B cell (primary cell): ENCODE measurements around the gene BBS7. TPM values are rescaled to one million over a fixed set of nuclear protein-coding genes. Genes with fewer than 3 reads are reported as not detected.

Experiments used
- ATAC-seq: fragments of 200-7000 bp; cut with Tn5 transposase; one replicate; pipeline ENCODE4 v1.10.0; 2021; ENCODE audit warnings: low read depth, mild to moderate bottlenecking, moderate number of reproducible peaks, moderate library complexity
- CTCF ChIA-PET: fragments of 350-600 bp; sonication (Branson Sonifier 250); formaldehyde crosslinking; loops from one replicate; lab custom pipeline; 2021; ENCODE audit warnings: antibody characterized with exemption, inconsistent platforms; lab: Charles Lee
- POLR2A ChIA-PET: fragments of 350-600 bp; sonication (Branson Sonifier 250); formaldehyde crosslinking; loops from one replicate; lab custom pipeline; 2021; ENCODE audit warnings: antibody characterized with exemption; lab: Charles Lee
- DNase-seq: peaks from one replicate; pipeline ENCODE4 v3.0.0; 2013
- H2AFZ ChIP-seq: 2 replicates; pipeline ENCODE4 v1.6.1; 2012; ENCODE audit warnings: mild to moderate bottlenecking, low read depth, low read length; ENCODE audit not compliant: insufficient read depth, poor library complexity, severe bottlenecking
- H3K27ac ChIP-seq, 2 donors: 1 replicate in 1 of 2; 2 replicates in 1 of 2; pipeline ENCODE4 v1.5.1; 2012 to 2013; ENCODE audit warnings: low read length in 2 of 2, mild to moderate bottlenecking in 2 of 2, moderate library complexity in 1 of 2
- H3K27me3 ChIP-seq, 4 experiments: fragments of 200-600 bp in 1 of 4; sonication (generic) in 1 of 4; replicated peaks in 1 of 4; 1 replicate in 2 of 4; 2 replicates in 2 of 4; pipeline versions ENCODE4 v1.6.1 to v1.7.0; 2013 to 2016; ENCODE audit warnings: low read length in 3 of 4, mild to moderate bottlenecking in 2 of 4, mixed read lengths in 1 of 4, moderate library complexity in 1 of 4; ENCODE audit not compliant: insufficient read depth in 4 of 4, control insufficient read depth in 3 of 4; ENCODE audit errors: control extremely low read depth in 1 of 4
- H3K36me3 ChIP-seq, 2 experiments: replicated peaks in 1 of 2; 1 replicate in 1 of 2; 2 replicates in 1 of 2; pipeline versions ENCODE4 v1.6.1 to v1.7.1; 2013; ENCODE audit warnings: low read length in 1 of 2; ENCODE audit not compliant: insufficient read depth in 2 of 2, control insufficient read depth in 1 of 2; ENCODE audit errors: control extremely low read depth in 1 of 2, extremely low read depth in 1 of 2
- H3K4me1 ChIP-seq, 2 donors: fragments of 200-600 bp in 1 of 2; sonication (generic) in 1 of 2; 1 replicate in 1 of 2; 2 replicates in 1 of 2; pipeline versions ENCODE4 v1.5.1 to v1.6.1; 2013 to 2017; ENCODE audit warnings: low read length in 2 of 2; ENCODE audit not compliant: control insufficient read depth in 2 of 2, insufficient read depth in 2 of 2
- H3K4me2 ChIP-seq: replicated peaks from 2 replicates; pipeline ENCODE3; 2012; ENCODE audit warnings: mild to moderate bottlenecking, low read depth, low read length; ENCODE audit not compliant: poor library complexity, severe bottlenecking
- H3K4me3 ChIP-seq, 5 experiments: fragments of 200-600 bp in 1 of 5; sonication (generic) in 1 of 5; 1 replicate in 3 of 5; 2 replicates in 2 of 5; pipeline versions ENCODE4 v1.5.1 to v1.7.0; 2011 to 2016; ENCODE audit warnings: low read length in 4 of 5, mild to moderate bottlenecking in 4 of 5, low read depth in 2 of 5, control low read depth in 1 of 5, moderate library complexity in 1 of 5; ENCODE audit not compliant: insufficient read depth in 1 of 5; ENCODE audit errors: control extremely low read depth in 1 of 5, extremely low read depth in 1 of 5
- H3K79me2 ChIP-seq: fragments of 200-600 bp; sonication (generic); one replicate; pipeline ENCODE4 v1.6.0; 2016; ENCODE audit warnings: low read length; ENCODE audit not compliant: control insufficient read depth, insufficient read depth
- H3K9ac ChIP-seq: fragments of 200-600 bp; sonication (generic); 2 replicates; pipeline ENCODE4 v1.6.1; 2017; ENCODE audit warnings: mild to moderate bottlenecking, low read length, moderate library complexity
- H3K9me3 ChIP-seq, 3 donors: one replicate each; pipeline versions ENCODE4 v1.6.1 to v1.7.1; 2013; ENCODE audit warnings: low read length in 2 of 3; ENCODE audit not compliant: control insufficient read depth in 2 of 3, insufficient read depth in 1 of 3; ENCODE audit errors: control extremely low read depth in 1 of 3
- H4K20me1 ChIP-seq: 2 replicates; pipeline ENCODE4 v1.6.0; 2012; ENCODE audit warnings: mild to moderate bottlenecking, low read length; ENCODE audit not compliant: insufficient read depth, control insufficient read depth, poor library complexity, severe bottlenecking
- H3K27ac Mint-ChIP-seq: one replicate; pipeline ENCODE4 v1.8.0; 2021; ENCODE audit warnings: mixed read lengths
- H3K27me3 Mint-ChIP-seq: one replicate; pipeline ENCODE4 v1.8.0; 2021; ENCODE audit warnings: mixed read lengths
- H3K4me1 Mint-ChIP-seq: one replicate; pipeline ENCODE4 v1.8.0; 2021; ENCODE audit warnings: mixed read lengths
- H3K4me3 Mint-ChIP-seq: one replicate; pipeline ENCODE4 v1.8.0; 2021; ENCODE audit warnings: mixed read lengths
- H3K9me3 Mint-ChIP-seq: one replicate; pipeline ENCODE4 v1.8.0; 2022; ENCODE audit warnings: mixed read lengths; ENCODE audit not compliant: insufficient read depth
- CTCF ChIP-seq: fragments of 200-600 bp; IDR thresholded peaks from one replicate; pipeline ENCODE4 v1.8.0; 2022; ENCODE audit warnings: antibody characterized with exemption, mild to moderate bottlenecking
- EZH2 ChIP-seq: IDR thresholded peaks from 2 replicates; pipeline ENCODE4 v1.6.1; 2012; ENCODE audit warnings: borderline replicate concordance, low read depth, mild to moderate bottlenecking, moderate library complexity, low read length; ENCODE audit not compliant: insufficient read depth, poor library complexity, severe bottlenecking
- WGBS: methylation state at CpG from one replicate; pipeline ENCODE4 v1.1.5; 2013; ENCODE audit warnings: missing lambda C conversion rate; ENCODE audit not compliant: insufficient coverage; 5-methylcytosine and 5-hydroxymethylcytosine counted together
- intact Hi-C: fragments of 100-400 bp; cut with micrococcal nuclease; formaldehyde crosslinking; loops from one replicate; pipeline ENCODE4 v1.10.0; 2022
- polyA plus RNA-seq: library from polyadenylated mRNA; depleted of rRNA; stranded (reverse); fragments of >200 nt; gene quantifications from 2 replicates; pipeline ENCODE4 v1.2.3, GENCODE V29; 2012
- total RNA-seq, 2 donors: library from RNA; stranded (reverse); fragments of 120-200 nt in 1 of 2; gene quantifications; 1 replicate in 1 of 2; 2 replicates in 1 of 2; pipeline versions ENCODE4 v1.2.3 to v1.2.4, GENCODE V29; 2013 to 2022

BBS7 gene
- total and polyA plus RNA-seq, 2 donors (not counting 1 experiment from before 2014, with no cell fraction given), result 4.3 to 9.1 TPM

- ATAC-seq, result no peak
- no peak for DNase-seq
- Mint-ChIP-seq H3K27ac (no peak overlapping the region), H3K9me3 (peaks cover 2% of the 10 kb centered on the region), H3K4me1 (no peaks in the 10 kb centered on the region), H3K27me3 (peaks cover 52% of the 10 kb centered on the region), H3K4me3 (no peak overlapping the region)
- Histone ChIP-seq H2AFZ (no peak overlapping the region), H3K4me2 (no peak overlapping the region), H3K27me3 (peaks cover 0 to 19% (median 11%) of the 10 kb centered on the region in 4 experiments), H3K4me1 (no peaks in the 10 kb centered on the region), H3K79me2 (no peaks in the 10 kb centered on the region), H3K4me3 (no peak overlapping the region), H3K27ac (no peak overlapping the region), H4K20me1 (no peaks in the 10 kb centered on the region), H3K9ac (no peak overlapping the region), H3K9me3 (peaks cover 0 to 4% (median 3%) of the 10 kb centered on the region in 3 donors), H3K36me3 (no peaks in the 10 kb centered on the region)
- no peak for TF ChIP-seq EZH2
- no peak for TF ChIP-seq CTCF
- WGBS, result no CpG with 5 or more reads among the region's 1 CpG
- intact Hi-C loops, result no loop called here
- CTCF ChIA-PET, result no interaction called here
- POLR2A ChIA-PET, result no interaction called here
Measured at GRCh38 chr4:121784401-121784800, 85.9 kb downstream of the BBS7 start.

GRCh38 chr4:121783210-121783609 is 87.1 kb downstream of the BBS7 start:
- no peak overlapping the region for H3K27ac Mint-ChIP-seq
- H3K4me1 Mint-ChIP-seq, result no peaks in the 10 kb centered on the region
- POLR2A ChIA-PET, result no interaction called here

More at GRCh38 chr4:121783210-121783609, 87.1 kb downstream of the BBS7 start:
- Histone ChIP-seq H3K4me3 (no peak overlapping the region), H3K79me2 (no peaks in the 10 kb centered on the region), H3K36me3 (no peaks in the 10 kb centered on the region), H3K9me3 (peaks cover 0 to 4% (median 3%) of the 10 kb centered on the region in 3 donors), H3K27me3 (peaks cover 0 to 16% (median 11%) of the 10 kb centered on the region in 4 experiments), H3K4me1 (no peaks in the 10 kb centered on the region), H3K27ac (no peak overlapping the region), H3K9ac (no peak overlapping the region), H2AFZ (no peak overlapping the region), H4K20me1 (no peaks in the 10 kb centered on the region), H3K4me2 (no peak overlapping the region)
- intact Hi-C loops, result no loop called here
- TF ChIP-seq EZH2 (no peak), CTCF (no peak)
- peaks cover 2% of the 10 kb centered on the region for H3K9me3 Mint-ChIP-seq
- peaks cover 42% of the 10 kb centered on the region for H3K27me3 Mint-ChIP-seq
- ATAC-seq, result no peak
- H3K4me3 Mint-ChIP-seq, result no peak overlapping the region
- CTCF ChIA-PET, result no interaction called here
- no peak for DNase-seq
- no CpG with 5 or more reads among the region's 1 CpG for WGBS
